Adrenal gland (tissue), 5 donors: ENCODE measurements around the gene HIVEP3.

Experiments
- POLR2A ChIP-seq, 2 donors: fragments of 450-650 bp; IDR thresholded peaks; one replicate each; pipeline ENCODE4 v1.6.1; 2017; ENCODE audit warnings: antibody characterized with exemption in 2 of 2, mild to moderate bottlenecking in 2 of 2, moderate library complexity in 1 of 2
- TF ChIP-seq, protein P1 (sequence below), 6 experiments: fragments of 450-650 bp in 4 of 6; fragments of 200-600 bp in 2 of 6; sonication (generic) in 1 of 6; IDR thresholded peaks; 1 replicate in 5 of 6; 2 replicates in 1 of 6; pipeline versions ENCODE4 v1.5.1 to v1.8.0; 2016 to 2021; ENCODE audit warnings: antibody characterized with exemption in 6 of 6, mild to moderate bottlenecking in 2 of 6, moderate library complexity in 1 of 6
- donor health status: DM: no; HTN: no; CAD: no.

DNA sequence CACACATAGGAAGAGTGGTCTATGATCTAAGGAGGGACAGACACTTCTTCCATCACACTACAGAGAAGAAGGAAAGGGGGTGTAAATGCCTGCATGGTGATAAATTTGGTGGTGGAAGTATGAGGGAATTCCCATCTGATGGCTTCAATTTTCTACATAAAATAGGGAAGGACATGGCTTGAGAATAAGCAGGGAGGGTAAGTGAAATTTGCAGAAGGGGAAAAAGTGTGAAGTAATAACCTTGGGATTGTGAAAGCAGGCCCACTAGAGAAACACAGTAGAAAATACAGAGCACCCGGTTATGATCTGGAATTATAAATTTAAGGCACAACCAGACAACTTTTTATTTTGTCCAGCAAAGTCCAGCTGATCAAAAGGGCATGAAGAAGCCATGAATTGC, 22.7 kb upstream of the HIVEP3 start:
- TF ChIP-seq, protein P1, sequence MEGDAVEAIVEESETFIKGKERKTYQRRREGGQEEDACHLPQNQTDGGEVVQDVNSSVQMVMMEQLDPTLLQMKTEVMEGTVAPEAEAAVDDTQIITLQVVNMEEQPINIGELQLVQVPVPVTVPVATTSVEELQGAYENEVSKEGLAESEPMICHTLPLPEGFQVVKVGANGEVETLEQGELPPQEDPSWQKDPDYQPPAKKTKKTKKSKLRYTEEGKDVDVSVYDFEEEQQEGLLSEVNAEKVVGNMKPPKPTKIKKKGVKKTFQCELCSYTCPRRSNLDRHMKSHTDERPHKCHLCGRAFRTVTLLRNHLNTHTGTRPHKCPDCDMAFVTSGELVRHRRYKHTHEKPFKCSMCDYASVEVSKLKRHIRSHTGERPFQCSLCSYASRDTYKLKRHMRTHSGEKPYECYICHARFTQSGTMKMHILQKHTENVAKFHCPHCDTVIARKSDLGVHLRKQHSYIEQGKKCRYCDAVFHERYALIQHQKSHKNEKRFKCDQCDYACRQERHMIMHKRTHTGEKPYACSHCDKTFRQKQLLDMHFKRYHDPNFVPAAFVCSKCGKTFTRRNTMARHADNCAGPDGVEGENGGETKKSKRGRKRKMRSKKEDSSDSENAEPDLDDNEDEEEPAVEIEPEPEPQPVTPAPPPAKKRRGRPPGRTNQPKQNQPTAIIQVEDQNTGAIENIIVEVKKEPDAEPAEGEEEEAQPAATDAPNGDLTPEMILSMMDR (IDR thresholded peaks at IDR 0.05): no peak
- TF ChIP-seq POLR2A (IDR thresholded peaks at IDR 0.05): no peak
